Sigmoid colon (tissue), 4 donors: Measurements from ENCODE around the gene IDI1.

Source experiments
- POLR2AphosphoS5 ChIP-seq, 4 donors: sonication (generic); formaldehyde crosslinking; IDR thresholded peaks; one replicate each; pipeline ENCODE4 v1.6.1; 2017; ENCODE audit warnings: antibody characterized with exemption in 4 of 4
- TF ChIP-seq, protein P1 (sequence below), 4 experiments: fragments of 450-650 bp in 3 of 4; fragments of 200-600 bp in 1 of 4; IDR thresholded peaks; one replicate each; pipeline ENCODE4 v1.5.1; 2016 to 2019; ENCODE audit warnings: antibody characterized with exemption in 4 of 4, mild to moderate bottlenecking in 3 of 4, moderate library complexity in 2 of 4

DNA sequence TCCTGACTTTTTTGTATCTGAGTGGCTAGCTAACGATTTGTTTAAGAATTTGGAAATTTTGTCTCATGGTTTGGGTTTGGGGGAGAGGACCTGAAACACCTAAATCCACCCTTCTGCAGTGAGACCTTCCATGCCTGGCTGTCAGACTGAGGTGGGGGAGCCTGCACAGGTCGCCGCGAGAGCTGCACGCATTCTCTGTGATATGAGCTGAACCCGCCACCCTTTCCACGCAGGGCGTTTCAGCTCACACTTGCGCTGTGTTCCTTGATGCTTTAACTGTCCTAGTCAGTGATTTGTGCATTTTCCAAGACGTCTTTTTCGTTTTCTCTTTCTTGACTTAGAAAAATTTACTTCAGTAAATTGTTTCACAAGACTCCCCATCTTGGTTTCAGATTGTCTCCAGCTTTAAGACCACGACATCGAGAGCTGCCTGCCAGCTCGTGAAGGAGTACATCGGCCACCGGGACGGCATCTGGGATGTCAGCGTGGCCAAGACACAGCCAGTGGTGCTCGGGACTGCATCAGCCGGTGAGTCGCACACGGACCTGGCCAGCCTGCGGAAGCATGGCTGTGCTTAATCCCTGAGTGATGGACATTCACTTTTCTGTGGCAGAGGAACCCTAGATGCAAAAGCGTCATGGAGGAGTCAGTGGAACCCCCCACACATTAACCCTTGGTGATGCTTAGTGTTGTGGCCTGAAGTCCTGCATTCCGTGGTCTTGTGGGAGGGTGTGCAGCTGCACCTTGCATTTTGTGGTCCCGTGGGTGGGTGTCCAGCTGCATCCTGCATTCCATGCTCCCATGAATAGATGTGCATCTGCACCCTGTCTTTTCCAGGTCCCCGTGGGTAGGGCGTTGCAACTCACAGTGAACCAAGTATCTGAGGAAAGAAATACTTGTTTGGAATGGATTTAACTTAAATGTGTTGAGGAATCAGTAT, 35.4 kb upstream of the IDI1 start:
- TF ChIP-seq POLR2AphosphoS5 (IDR thresholded peaks at IDR 0.05): no peak
- TF ChIP-seq, protein P1, sequence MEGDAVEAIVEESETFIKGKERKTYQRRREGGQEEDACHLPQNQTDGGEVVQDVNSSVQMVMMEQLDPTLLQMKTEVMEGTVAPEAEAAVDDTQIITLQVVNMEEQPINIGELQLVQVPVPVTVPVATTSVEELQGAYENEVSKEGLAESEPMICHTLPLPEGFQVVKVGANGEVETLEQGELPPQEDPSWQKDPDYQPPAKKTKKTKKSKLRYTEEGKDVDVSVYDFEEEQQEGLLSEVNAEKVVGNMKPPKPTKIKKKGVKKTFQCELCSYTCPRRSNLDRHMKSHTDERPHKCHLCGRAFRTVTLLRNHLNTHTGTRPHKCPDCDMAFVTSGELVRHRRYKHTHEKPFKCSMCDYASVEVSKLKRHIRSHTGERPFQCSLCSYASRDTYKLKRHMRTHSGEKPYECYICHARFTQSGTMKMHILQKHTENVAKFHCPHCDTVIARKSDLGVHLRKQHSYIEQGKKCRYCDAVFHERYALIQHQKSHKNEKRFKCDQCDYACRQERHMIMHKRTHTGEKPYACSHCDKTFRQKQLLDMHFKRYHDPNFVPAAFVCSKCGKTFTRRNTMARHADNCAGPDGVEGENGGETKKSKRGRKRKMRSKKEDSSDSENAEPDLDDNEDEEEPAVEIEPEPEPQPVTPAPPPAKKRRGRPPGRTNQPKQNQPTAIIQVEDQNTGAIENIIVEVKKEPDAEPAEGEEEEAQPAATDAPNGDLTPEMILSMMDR (IDR thresholded peaks at IDR 0.05): no peak
